GM21723 (cell line): ENCODE results near the gene TSSK3.
A peak's percentile ranks its signal among the peaks of the same experiment; 100 is the strongest.

Source experiments
- ATAC-seq: cut with Tn5 transposase; IDR thresholded peaks from one replicate; pipeline ENCODE4 v1.9.1; 2021; ENCODE audit warnings: mild to moderate bottlenecking, moderate library complexity; ENCODE audit not compliant: unreplicated experiment

TSSK3 gene

GRCh38 chr1:32361674-32362473, 465 bp upstream of the TSSK3 start:
- no peak for ATAC-seq

DNA sequence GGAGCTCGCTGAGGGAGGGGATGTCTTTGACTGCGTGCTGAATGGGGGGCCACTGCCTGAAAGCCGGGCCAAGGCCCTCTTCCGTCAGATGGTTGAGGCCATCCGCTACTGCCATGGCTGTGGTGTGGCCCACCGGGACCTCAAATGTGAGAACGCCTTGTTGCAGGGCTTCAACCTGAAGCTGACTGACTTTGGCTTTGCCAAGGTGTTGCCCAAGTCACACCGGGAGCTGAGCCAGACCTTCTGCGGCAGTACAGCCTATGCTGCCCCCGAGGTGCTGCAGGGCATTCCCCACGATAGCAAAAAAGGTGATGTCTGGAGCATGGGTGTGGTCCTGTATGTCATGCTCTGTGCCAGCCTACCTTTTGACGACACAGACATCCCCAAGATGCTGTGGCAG, 1.4 kb downstream of the TSSK3 start:
- ATAC-seq, result no peak

GRCh38 chr1:32364836-32365235, 2.5 kb downstream of the TSSK3 start:
- no peak for ATAC-seq

GRCh38 chr1:32365445-32365844, 3.1 kb downstream of the TSSK3 start:
- no peak for ATAC-seq

DNA sequence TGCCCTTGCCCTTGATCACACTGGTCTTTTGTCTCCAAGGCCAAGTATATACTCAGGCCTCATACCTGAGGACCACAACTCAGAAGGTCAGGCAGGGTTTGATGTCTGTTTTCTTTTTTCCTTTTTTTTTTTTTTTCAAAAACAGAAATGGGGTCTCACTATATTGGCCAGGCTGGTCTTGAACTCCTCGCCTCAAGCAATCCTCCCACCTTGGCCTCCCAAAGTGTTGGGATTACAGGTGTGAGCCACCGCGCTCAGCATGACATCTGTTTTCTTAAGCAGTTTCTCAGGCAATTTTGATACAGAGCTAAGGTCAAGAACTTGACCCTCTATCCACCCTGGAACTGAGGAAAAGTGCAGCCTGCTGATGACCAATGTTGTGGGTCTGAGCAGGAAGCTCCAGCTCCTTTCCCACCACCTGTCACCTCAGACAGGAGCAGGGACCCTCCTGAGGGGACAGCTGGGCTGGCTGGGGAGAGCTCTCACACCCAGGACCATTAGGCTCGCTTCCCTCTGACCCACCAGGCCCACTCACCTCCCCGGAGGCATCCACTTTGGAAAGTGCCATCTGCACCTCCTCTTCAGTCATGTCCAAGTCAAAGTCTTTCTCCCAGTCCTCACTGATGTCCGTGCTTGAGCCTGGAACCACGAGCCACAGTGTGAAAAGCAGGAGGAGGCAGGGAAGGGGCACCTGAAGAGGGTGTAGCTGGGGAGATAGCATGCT, 5.7 kb downstream of the TSSK3 start:
- no peak for ATAC-seq

- ATAC-seq, result no peak
These were observed 9.9 kb downstream of the TSSK3 start for GRCh38 chr1:32372149-32372756.

GRCh38 chr1:32373996-32374592, 11.8 kb downstream of the TSSK3 start:
- no peak for ATAC-seq

DNA sequence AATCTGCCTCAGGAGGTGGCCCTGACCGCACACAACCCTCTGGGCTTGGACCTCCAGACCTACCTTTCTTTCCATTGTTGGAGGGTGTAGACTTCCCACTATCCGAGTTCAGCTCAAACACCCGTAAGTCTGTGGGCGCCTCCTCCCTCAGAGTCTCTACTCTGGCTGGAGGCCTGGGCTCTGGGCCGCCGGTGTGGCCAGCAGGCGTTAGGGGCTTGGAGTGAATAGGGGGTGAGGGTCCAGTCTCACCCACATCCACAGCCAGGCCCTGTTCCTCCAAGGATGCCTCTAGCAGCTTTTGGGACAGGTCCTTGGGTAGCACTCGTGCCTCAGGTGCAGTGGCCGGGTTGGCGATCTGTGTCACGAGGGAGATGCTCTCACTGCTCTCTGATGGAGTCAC, 13.9 kb downstream of the TSSK3 start:
- no peak for ATAC-seq

- ATAC-seq, result no peak
These were observed 15.3 kb downstream of the TSSK3 start for GRCh38 chr1:32377541-32378220.

DNA sequence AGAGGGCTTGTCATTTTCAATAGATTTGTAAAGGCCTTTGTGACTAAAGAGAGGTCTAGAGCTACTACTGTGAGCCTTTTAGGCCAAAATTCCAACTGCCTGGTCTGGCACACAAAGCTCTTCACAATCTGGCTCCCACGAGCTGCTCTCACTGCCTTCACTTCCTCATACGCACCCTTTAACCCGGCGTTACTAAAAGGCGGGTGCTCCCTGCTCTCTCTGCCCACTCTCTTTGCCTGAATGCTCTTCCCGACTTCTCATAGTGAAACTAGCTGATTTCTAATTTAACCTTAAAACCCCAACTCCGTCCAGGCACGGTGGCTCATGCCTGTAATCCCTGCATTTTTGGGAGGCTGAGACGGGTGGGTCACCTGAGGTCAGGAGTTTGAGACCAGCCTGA, 17.7 kb downstream of the TSSK3 start:
- ATAC-seq, result no peak

DNA sequence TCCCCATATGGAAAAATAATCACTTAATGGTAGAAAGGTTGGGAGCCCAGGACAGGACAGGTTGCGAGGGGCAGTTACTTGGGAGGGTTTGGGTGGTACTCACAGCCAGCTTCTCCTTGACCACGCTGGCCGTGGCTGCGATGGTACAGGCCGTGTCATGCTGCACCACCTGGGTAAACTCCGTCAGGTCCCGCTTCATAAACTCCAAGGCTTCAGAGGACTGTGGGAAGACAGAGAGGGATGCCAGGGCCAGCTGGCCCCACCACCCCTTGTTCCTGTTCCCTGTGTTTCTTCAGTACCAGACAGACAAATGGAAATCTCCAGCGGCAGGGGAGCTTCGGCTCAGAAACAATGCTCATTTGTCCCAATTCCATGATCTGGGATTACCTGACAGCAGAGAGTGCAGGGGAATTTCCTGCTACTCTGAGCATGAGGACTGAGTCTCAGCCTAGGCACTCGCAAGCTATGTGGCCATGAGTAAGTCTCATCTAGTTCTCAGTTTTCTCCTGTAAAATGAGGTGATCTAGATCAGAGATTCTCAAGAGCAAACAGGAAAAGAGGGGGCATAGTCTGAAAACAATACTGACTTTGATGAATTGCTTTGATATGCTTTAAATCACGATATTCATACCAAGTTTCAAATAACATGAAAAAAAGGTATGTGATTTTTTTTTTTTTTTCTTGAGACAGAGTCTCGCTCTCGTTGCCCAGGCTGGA, 24.5 kb downstream of the TSSK3 start:
- no peak for ATAC-seq

GRCh38 chr1:32388641-32389040, 26.3 kb downstream of the TSSK3 start:
- ATAC-seq, result no peak

- no peak for ATAC-seq
These were observed 28.8 kb downstream of the TSSK3 start for GRCh38 chr1:32390904-32391870.

DNA sequence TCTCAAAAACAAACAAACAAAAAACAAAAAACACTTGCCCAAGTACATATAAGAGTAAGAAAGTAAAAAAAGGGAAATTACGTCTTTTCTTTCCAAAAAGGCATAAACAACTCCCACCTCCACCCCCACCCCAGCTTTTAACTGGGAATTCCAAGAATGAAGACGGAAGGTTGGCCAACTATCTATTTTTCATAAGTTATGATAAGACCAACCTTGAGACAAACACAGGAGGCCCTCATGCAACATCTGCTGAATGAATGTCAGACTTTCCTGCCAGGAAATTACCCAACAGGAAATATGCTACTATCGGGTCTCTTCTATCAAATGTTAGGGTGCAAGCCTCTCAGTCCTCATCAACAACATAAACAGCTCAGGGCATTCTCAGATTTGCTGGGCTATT, 30.0 kb downstream of the TSSK3 start:
- ATAC-seq, result no peak

- no peak for ATAC-seq
These were observed 30.8 kb downstream of the TSSK3 start for GRCh38 chr1:32393136-32393535.

- peak; percentile 19 for ATAC-seq
These were observed 31.4 kb downstream of the TSSK3 start for GRCh38 chr1:32393832-32394140.

DNA sequence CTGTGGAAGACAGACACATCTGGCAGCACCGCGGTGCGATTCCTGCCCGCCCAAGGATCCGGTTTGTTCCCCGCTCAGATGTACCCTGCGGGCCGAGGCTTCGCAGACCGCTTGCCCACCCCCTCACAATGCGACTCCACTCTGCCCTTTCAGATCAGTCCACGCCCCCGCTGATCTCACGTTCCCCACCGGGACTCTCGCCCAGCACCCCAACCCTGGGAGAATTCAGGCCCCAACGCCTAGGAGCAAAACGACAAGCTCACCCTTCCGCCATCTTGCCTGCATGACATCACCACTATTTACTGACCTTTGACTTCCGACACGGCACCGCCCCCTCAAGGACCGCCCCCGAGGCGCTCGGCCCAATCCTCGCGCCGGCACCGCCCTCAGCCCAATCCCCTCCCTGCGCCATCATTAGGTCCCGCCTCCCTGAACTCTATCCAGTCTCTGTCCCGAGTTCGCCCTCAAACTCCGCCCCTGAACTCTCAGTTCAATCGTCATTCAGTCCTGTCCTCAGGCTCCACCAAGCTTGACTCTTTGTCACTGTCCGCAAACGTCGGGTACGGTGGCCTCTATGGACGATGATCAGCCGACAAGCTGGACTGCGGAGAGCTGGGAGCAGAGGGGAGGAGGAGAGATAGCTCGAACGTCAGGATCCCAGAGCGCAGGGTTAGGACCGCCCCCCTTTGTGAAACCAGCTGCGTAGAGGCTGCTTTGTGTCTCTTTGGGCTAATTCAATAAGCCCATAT, 32.0 kb downstream of the TSSK3 start, which contains the start of gene BSDC1:
Gene BSDC1 (minus strand): TSS at position 301 of the 749 bp plus-strand sequence. CDS start 27 bp downstream, at position 274.
- peak; percentile 94 for ATAC-seq

DNA sequence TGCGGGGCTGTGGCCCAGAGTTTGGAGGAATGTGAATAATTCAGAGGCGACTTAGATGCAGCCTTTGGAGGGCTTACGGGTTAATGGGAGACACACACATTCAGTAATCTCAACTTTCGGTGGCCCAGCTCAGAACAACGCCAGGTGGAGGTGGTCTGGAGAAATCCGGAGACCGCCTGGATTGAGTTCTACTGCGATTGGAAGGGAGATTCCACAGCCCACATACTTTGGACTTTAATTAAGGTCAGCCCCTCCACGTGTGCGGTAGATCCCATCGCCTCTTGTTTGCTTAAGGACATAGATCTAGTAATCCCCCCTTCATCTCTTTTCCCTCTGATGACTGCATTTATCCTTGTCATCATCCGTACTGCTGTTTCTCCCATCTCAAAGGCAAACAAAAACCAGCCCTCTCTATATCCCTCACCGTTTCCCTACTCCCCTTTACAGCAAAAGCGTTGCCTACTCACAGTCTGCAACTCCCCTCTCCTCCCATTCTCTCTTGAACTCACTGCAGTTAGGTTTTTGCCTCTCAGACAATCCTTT, 32.6 kb downstream of the TSSK3 start:
- ATAC-seq, result peak; percentile 10
